Esophagus muscularis mucosa (tissue), 4 donors: Measurements from ENCODE around the gene GFM2.

Source experiments
- EP300 ChIP-seq: sonication (generic); formaldehyde crosslinking; IDR thresholded peaks from one replicate; pipeline ENCODE4 v1.6.1; 2017; ENCODE audit warnings: antibody characterized with exemption
- POLR2A ChIP-seq: fragments of 450-650 bp; IDR thresholded peaks from one replicate; pipeline ENCODE4 v1.6.1; 2017; ENCODE audit warnings: antibody characterized with exemption, moderate library complexity, mild to moderate bottlenecking, low read depth
- POLR2AphosphoS5 ChIP-seq, 2 donors: sonication (generic); formaldehyde crosslinking; IDR thresholded peaks; one replicate each; pipeline ENCODE4 v1.6.1; 2017; ENCODE audit warnings: antibody characterized with exemption in 2 of 2
- TF ChIP-seq, protein P1 (sequence below), 3 experiments: fragments of 200-600 bp in 2 of 3; fragments of 450-650 bp in 1 of 3; sonication (generic) in 2 of 3; IDR thresholded peaks; one replicate each; pipeline ENCODE4 v1.5.1; 2017 to 2019; ENCODE audit warnings: antibody characterized with exemption in 3 of 3, mild to moderate bottlenecking in 2 of 3, moderate library complexity in 1 of 3

- no peak for TF ChIP-seq POLR2A
- TF ChIP-seq, protein P1, sequence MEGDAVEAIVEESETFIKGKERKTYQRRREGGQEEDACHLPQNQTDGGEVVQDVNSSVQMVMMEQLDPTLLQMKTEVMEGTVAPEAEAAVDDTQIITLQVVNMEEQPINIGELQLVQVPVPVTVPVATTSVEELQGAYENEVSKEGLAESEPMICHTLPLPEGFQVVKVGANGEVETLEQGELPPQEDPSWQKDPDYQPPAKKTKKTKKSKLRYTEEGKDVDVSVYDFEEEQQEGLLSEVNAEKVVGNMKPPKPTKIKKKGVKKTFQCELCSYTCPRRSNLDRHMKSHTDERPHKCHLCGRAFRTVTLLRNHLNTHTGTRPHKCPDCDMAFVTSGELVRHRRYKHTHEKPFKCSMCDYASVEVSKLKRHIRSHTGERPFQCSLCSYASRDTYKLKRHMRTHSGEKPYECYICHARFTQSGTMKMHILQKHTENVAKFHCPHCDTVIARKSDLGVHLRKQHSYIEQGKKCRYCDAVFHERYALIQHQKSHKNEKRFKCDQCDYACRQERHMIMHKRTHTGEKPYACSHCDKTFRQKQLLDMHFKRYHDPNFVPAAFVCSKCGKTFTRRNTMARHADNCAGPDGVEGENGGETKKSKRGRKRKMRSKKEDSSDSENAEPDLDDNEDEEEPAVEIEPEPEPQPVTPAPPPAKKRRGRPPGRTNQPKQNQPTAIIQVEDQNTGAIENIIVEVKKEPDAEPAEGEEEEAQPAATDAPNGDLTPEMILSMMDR (IDR thresholded peaks at IDR 0.05), result no peak
- TF ChIP-seq POLR2AphosphoS5 (IDR thresholded peaks at IDR 0.05), result no peak
- no peak for TF ChIP-seq EP300
Observed at GRCh38 chr5:74801941-74802340, 35.0 kb upstream of the GFM2 start.
